Ishikawa (cell line): ENCODE measurements around the gene EGR1.

Source experiments
- CEBPB ChIP-seq: IDR thresholded peaks from 2 replicates; pipeline ENCODE4 v1.6.1; 2012
- CREB1 ChIP-seq: IDR thresholded peaks from 2 replicates; pipeline ENCODE4 v1.6.1; 2012; ENCODE audit warnings: low read depth
- EGR1 ChIP-seq: IDR thresholded peaks from 2 replicates; pipeline ENCODE4 v1.6.1; 2012
- EP300 ChIP-seq: IDR thresholded peaks from 2 replicates; pipeline ENCODE4 v1.6.1; 2012; ENCODE audit warnings: borderline replicate concordance
- FOXM1 ChIP-seq: IDR thresholded peaks from 2 replicates; pipeline ENCODE4 v1.6.1; 2012; ENCODE audit warnings: low read depth, borderline replicate concordance
- NFIC ChIP-seq: IDR thresholded peaks from 2 replicates; pipeline ENCODE4 v1.6.1; 2012
- RAD21 ChIP-seq: IDR thresholded peaks from 2 replicates; pipeline ENCODE4 v1.6.1; 2012; ENCODE audit warnings: low read depth
- TAF1 ChIP-seq: IDR thresholded peaks from 2 replicates; pipeline ENCODE4 v1.6.1; 2012; ENCODE audit warnings: low read depth, mild to moderate bottlenecking
- TCF12 ChIP-seq: IDR thresholded peaks from 2 replicates; pipeline ENCODE4 v1.6.1; 2012; ENCODE audit warnings: low read depth
- TEAD4 ChIP-seq: IDR thresholded peaks from 2 replicates; pipeline ENCODE4 v1.6.1; 2012
- YY1 ChIP-seq: IDR thresholded peaks from 2 replicates; pipeline ENCODE4 v1.6.1; 2012; ENCODE audit warnings: low read depth
- ZBTB7A ChIP-seq: IDR thresholded peaks from 2 replicates; pipeline ENCODE4 v1.6.1; 2012; ENCODE audit warnings: low read depth
- TF ChIP-seq, protein P1 (sequence below): IDR thresholded peaks from 2 replicates; pipeline ENCODE4 v1.6.1; 2012
- TF ChIP-seq, protein P2 (sequence below): IDR thresholded peaks from 2 replicates; pipeline ENCODE4 v1.6.1; 2012; ENCODE audit warnings: low read depth, mild to moderate bottlenecking
- TF ChIP-seq, protein P3 (sequence below): IDR thresholded peaks from 2 replicates; pipeline ENCODE4 v1.6.1; 2012

EGR1 gene

DNA sequence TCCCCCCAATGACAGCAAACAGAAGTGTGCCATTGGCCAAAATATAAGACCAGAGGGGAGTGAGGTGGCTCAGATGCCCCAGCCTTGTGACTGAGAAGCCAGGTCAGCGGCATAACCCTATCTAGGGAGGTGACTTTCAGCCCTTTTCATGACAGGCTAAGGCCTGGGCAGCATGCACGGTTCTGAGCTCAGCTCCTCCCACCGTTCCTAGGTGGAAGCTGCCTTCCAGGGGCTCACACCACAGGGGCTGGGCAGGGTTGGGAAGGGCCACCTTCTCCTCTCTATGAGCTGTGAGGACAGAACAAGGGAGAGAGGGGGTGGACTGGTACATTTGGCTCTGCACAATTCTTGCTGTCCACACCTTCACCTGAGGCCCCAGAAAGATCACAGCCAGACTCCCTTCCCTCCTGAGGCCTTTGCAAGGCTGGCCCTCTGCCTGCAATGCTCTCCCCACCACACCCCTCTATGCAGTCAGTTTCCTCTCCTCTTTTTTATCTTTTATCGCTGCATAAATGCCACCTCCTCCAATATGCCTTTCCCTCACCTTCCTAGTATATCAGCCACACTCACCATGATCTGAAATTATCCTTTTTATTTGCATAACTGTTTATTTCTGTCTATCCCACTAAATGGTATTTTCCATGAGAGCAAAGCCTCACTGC lies 5.1 kb upstream of the EGR1 start:
- TF ChIP-seq EP300 (no peak), YY1 (no peak)

DNA sequence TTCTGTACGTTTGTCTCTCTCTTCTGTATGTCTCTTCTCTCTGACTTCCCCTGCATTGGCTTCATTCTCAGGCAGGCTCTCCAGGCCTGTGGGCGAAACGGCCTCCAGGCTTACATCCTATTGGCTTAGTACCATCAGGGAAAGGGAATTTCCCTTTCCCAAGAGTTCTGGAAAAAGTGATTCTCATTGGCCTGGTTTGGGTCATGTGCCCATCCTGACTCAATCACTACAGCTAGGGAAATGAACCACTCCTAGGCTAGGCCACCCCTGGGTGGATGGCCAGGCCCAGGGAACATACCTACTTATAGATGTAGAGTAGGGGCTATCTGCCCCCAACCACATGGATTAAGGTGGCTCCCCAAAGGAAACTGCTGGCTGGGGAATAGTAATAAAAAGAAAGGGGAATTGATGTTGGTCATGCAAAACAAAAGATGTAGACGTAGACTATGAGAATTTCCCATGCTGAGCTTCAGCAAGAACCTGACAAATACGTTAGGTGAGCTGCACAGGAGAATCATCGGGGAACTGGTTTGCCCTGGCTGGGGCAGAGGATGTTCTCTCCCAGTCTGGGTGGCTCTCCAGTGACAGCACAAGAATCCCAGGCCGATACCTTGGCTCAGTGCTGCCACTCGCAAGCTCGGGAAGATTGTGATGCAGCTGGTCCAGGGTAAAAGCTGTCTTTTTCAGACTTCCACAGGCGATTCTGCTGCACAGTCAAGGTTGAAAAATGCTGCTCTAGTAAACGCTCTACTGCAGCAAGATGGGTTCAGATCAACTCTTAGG lies 3.7 kb upstream of the EGR1 start:
- TF ChIP-seq, protein P1, sequence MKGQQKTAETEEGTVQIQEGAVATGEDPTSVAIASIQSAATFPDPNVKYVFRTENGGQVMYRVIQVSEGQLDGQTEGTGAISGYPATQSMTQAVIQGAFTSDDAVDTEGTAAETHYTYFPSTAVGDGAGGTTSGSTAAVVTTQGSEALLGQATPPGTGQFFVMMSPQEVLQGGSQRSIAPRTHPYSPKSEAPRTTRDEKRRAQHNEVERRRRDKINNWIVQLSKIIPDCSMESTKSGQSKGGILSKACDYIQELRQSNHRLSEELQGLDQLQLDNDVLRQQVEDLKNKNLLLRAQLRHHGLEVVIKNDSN: peak; percentile 84
- TF ChIP-seq TCF12: no peak

DNA sequence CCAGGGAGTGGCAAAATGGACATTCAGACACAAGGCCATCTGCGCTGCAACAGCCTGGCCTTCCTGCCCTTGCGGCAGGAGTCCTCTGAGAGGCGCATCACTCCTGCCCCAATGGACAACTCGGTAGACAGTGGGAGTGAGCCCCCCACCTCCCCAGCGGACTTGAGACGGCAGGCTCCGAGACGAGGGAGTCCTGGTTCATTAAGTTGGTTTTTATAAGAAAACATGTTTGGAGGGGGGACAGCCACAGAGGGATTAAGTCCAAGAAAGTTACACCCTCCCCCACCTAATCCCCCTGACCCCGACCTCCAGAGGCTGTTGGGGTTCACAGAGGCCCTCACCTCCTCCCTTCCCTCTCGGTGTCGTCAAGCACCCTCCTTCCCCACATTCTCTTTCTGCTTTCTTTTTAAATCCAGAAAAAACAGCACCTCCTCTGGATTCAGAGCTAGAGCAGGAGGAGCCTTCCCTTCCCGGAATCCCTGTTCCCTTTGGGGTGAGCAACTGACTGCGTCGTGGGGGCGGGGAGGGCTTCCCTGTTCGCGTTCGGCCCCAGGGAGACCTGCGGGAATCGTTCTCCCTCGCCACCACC lies 1.8 kb upstream of the EGR1 start:
- TF ChIP-seq TCF12: no peak
- TF ChIP-seq NFIC: no peak
- TF ChIP-seq EGR1: no peak
- TF ChIP-seq ZBTB7A: no peak
- TF ChIP-seq EP300: no peak
- TF ChIP-seq, protein P2, sequence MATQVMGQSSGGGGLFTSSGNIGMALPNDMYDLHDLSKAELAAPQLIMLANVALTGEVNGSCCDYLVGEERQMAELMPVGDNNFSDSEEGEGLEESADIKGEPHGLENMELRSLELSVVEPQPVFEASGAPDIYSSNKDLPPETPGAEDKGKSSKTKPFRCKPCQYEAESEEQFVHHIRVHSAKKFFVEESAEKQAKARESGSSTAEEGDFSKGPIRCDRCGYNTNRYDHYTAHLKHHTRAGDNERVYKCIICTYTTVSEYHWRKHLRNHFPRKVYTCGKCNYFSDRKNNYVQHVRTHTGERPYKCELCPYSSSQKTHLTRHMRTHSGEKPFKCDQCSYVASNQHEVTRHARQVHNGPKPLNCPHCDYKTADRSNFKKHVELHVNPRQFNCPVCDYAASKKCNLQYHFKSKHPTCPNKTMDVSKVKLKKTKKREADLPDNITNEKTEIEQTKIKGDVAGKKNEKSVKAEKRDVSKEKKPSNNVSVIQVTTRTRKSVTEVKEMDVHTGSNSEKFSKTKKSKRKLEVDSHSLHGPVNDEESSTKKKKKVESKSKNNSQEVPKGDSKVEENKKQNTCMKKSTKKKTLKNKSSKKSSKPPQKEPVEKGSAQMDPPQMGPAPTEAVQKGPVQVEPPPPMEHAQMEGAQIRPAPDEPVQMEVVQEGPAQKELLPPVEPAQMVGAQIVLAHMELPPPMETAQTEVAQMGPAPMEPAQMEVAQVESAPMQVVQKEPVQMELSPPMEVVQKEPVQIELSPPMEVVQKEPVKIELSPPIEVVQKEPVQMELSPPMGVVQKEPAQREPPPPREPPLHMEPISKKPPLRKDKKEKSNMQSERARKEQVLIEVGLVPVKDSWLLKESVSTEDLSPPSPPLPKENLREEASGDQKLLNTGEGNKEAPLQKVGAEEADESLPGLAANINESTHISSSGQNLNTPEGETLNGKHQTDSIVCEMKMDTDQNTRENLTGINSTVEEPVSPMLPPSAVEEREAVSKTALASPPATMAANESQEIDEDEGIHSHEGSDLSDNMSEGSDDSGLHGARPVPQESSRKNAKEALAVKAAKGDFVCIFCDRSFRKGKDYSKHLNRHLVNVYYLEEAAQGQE: no peak
- no peak for TF ChIP-seq CEBPB
- TF ChIP-seq TAF1: no peak
- no peak for TF ChIP-seq YY1
- TF ChIP-seq, protein P3, sequence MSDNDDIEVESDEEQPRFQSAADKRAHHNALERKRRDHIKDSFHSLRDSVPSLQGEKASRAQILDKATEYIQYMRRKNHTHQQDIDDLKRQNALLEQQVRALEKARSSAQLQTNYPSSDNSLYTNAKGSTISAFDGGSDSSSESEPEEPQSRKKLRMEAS: no peak
- no peak for TF ChIP-seq CREB1
- TF ChIP-seq, protein P1: no peak
- no peak for TF ChIP-seq TEAD4
- no peak for TF ChIP-seq RAD21
- TF ChIP-seq FOXM1: no peak

DNA sequence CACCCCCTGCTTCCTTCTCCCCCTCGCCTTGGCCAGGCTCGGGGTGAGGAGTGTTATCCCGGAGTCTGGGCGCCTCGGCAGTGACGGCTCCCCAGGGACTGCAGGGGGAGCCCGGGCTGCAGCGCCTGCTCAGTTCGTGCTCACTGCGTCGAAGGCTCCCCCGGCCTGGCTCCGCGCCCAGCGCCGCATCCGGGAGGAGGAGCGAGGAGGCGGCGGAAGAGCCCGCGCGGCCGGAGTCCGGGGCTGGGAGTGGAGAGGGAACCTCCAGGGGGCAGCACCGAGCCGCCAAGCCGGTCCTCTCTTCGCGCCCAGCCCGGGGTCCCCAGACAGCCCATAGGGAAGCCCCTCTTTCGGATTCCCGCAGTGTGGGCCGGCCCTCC lies 1.3 kb upstream of the EGR1 start:
- peak; percentile 92 for TF ChIP-seq NFIC
- no peak for TF ChIP-seq CEBPB
- TF ChIP-seq ZBTB7A: peak; percentile 92; the same call in 1 of the 2 replicates
- TF ChIP-seq RAD21: peak; percentile 48
- TF ChIP-seq TAF1: peak; percentile 56; the same call in 1 of the 2 replicates
- 0 out of 2 replicates have a peak, but pooled peaks have one; percentile 31 for TF ChIP-seq TCF12
- TF ChIP-seq, protein P3: peak; percentile 80
- TF ChIP-seq, protein P2: no peak
- TF ChIP-seq EP300: no peak

DNA sequence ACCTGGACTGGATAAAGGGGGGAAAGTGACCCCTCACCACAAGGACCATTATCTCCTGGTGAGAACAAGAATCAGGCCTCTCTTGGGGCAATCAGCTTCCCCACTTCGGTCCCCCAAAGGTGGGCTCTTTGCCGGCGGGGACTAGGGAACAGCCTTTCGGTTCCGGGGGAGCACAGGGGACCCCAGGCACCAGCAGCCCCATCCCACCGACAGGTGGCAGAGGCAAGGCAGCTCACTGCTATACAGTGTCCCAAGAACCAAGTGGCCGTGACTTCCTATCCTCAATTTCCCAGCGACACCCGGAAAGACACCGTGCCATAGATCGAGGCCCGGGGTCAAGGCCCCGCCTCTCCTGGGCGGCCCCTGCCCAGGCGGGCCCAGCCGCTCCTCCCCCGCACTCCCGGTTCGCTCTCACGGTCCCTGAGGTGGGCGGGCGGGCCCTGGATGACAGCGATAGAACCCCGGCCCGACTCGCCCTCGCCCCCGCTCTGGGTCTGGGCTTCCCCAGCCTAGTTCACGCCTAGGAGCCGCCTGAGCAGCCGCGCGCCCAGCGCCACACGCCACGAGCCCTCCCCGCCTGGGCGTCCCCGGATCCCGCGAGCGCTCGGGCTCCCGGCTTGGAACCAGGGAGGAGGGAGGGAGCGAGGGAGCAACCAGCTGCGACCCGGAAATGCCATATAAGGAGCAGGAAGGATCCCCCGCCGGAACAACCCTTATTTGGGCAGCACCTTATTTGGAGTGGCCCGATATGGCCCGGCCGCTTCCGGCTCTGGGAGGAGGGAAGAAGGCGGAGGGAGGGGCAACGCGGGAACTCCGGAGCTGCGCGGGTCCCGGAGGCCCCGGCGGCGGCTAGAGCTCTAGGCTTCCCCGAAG lies 655 bp upstream of the EGR1 start:
- TF ChIP-seq EGR1 (peak; percentile 91), CEBPB (no peak), ZBTB7A (peak; percentile 21; the same call in 1 of the 2 replicates), TAF1 (peak; percentile 44), TCF12 (peak; percentile 11), TEAD4 (0 out of 2 replicates have a peak, but pooled peaks have one; percentile 8)
- TF ChIP-seq, protein P2: no peak
- TF ChIP-seq, protein P3: peak; percentile 50; the same call in 1 of the 2 replicates
